ENCODE measurements around the gene PMAIP1. TPM values are rescaled to one million over a fixed set of nuclear protein-coding genes. Genes with fewer than 3 reads are reported as not detected.

The PMAIP1 gene
- total RNA-seq, 2 donors from 2014 or later: not detected

- Histone ChIP-seq H3K9me3 (no peaks in the 10 kb centered on the region), H3K27me3 (replicated peaks; ENCODE audit: insufficient read depth) (no peaks in the 10 kb centered on the region), H3K4me3 (no peak overlapping the region), H3K4me1 (ENCODE audit: control insufficient read depth in 1 of 2, low read depth in 2 of 2) (no peaks in the 10 kb centered on the region), H3K36me3 (no peaks in the 10 kb centered on the region), H3K27ac (no peak overlapping the region)
- ATAC-seq (ENCODE audit: insufficient number of reproducible peaks, low FRiP score, low read depth) (no peak), DNase-seq (ENCODE audit: low spot score) (no peak)
- no peak for TF ChIP-seq CTCF (IDR thresholded peaks at IDR 0.05)
Observed at GRCh38 chr18:59861009-59861408, 38.8 kb upstream of the PMAIP1 start.

GRCh38 chr18:59861963-59862819 is 37.6 kb upstream of the PMAIP1 start:
- H3K9me3 ChIP-seq: no peaks in the 10 kb centered on the region
- ATAC-seq (ENCODE audit: insufficient number of reproducible peaks, low FRiP score, low read depth) (no peak), DNase-seq (ENCODE audit: low spot score) (no peak)
- no peak overlapping the region for H3K4me3 ChIP-seq
- no peaks in the 10 kb centered on the region for H3K4me1 ChIP-seq (ENCODE audit: control insufficient read depth in 1 of 2, low read depth in 2 of 2)
- no peaks in the 10 kb centered on the region for H3K27me3 ChIP-seq (replicated peaks; ENCODE audit: insufficient read depth)
- TF ChIP-seq CTCF (IDR thresholded peaks at IDR 0.05): no peak
- no peak overlapping the region for H3K27ac ChIP-seq
- H3K36me3 ChIP-seq: no peaks in the 10 kb centered on the region

GRCh38 chr18:59865241-59865986 is 34.4 kb upstream of the PMAIP1 start:
- no peak for TF ChIP-seq CTCF (IDR thresholded peaks at IDR 0.05)
- ATAC-seq (ENCODE audit: insufficient number of reproducible peaks, low FRiP score, low read depth) (no peak), DNase-seq (ENCODE audit: low spot score) (no peak)
- H3K4me1 ChIP-seq (ENCODE audit: control insufficient read depth in 1 of 2, low read depth in 2 of 2): no peaks in the 10 kb centered on the region
- H3K36me3 ChIP-seq: no peaks in the 10 kb centered on the region
- no peak overlapping the region for H3K27ac ChIP-seq
- H3K4me3 ChIP-seq: no peak overlapping the region
- no peaks in the 10 kb centered on the region for H3K27me3 ChIP-seq (replicated peaks; ENCODE audit: insufficient read depth)
- H3K9me3 ChIP-seq: no peaks in the 10 kb centered on the region

- Histone ChIP-seq H3K27me3 (replicated peaks; ENCODE audit: insufficient read depth) (no peaks in the 10 kb centered on the region), H3K36me3 (no peaks in the 10 kb centered on the region), H3K4me3 (no peak overlapping the region), H3K27ac (no peak overlapping the region), H3K9me3 (no peaks in the 10 kb centered on the region), H3K4me1 (ENCODE audit: control insufficient read depth in 1 of 2, low read depth in 2 of 2) (no peaks in the 10 kb centered on the region)
- TF ChIP-seq CTCF (IDR thresholded peaks at IDR 0.05): no peak
- DNase-seq (ENCODE audit: low spot score): no peak
- ATAC-seq (ENCODE audit: insufficient number of reproducible peaks, low FRiP score, low read depth): no peak
Observed at GRCh38 chr18:59866551-59867269, 33.1 kb upstream of the PMAIP1 start.

All from thoracic aorta (tissue), 2 donors.